Neutrophil (primary cell): ENCODE results near the gene SS18L1.

Experiments
- H3K27ac ChIP-seq: fragments of 200-600 bp; sonication (generic); 2 replicates; pipeline ENCODE4 v1.5.1; 2016; ENCODE audit warnings: mild to moderate bottlenecking, moderate library complexity
- H3K27me3 ChIP-seq: fragments of 200-600 bp; sonication (generic); 2 replicates; pipeline ENCODE4 v1.6.0; 2016; ENCODE audit warnings: mild to moderate bottlenecking
- H3K36me3 ChIP-seq: fragments of 200-600 bp; sonication (generic); 2 replicates; pipeline ENCODE4 v1.5.1; 2017
- H3K4me1 ChIP-seq, 2 experiments: fragments of 200-600 bp in 1 of 2; sonication (generic) in 1 of 2; 1 replicate in 1 of 2; 2 replicates in 1 of 2; pipeline versions ENCODE4 v1.5.1 to v1.6.1; 2013 to 2016; ENCODE audit warnings: low read depth in 1 of 2, low read length in 1 of 2, mild to moderate bottlenecking in 1 of 2, moderate library complexity in 1 of 2; ENCODE audit not compliant: control insufficient read depth in 1 of 2, insufficient read depth in 1 of 2
- H3K4me3 ChIP-seq, 2 experiments: fragments of 200-600 bp in 1 of 2; sonication (generic) in 1 of 2; 1 replicate in 1 of 2; 2 replicates in 1 of 2; pipeline ENCODE4 v1.5.1; 2013 to 2016; ENCODE audit warnings: low read depth in 1 of 2, low read length in 1 of 2, mild to moderate bottlenecking in 1 of 2, moderate library complexity in 1 of 2
- H3K9me3 ChIP-seq: fragments of 200-600 bp; sonication (generic); 2 replicates; pipeline ENCODE4 v1.5.1; 2016
- CTCF ChIP-seq: fragments of 200-600 bp; sonication (generic); IDR thresholded peaks from 2 replicates; pipeline ENCODE4 v1.5.1; 2016; ENCODE audit warnings: antibody characterized with exemption

The SS18L1 gene

GRCh38 chr20:62210496-62210855 lies 66.9 kb downstream of the SS18L1 start:
- Histone ChIP-seq H3K4me3 (no peak overlapping the region), H3K27me3 (peaks cover 52% of the 10 kb centered on the region), H3K9me3 (no peaks in the 10 kb centered on the region), H3K36me3 (peaks cover 21% of the 10 kb centered on the region), H3K4me1 (no peaks in the 10 kb centered on the region), H3K27ac (no peak overlapping the region)
- no peak for TF ChIP-seq CTCF

GRCh38 chr20:62211216-62211615 lies 67.6 kb downstream of the SS18L1 start:
- Histone ChIP-seq H3K27ac (no peak overlapping the region), H3K9me3 (no peaks in the 10 kb centered on the region), H3K4me1 (no peaks in the 10 kb centered on the region), H3K4me3 (no peak overlapping the region), H3K36me3 (peaks cover 14% of the 10 kb centered on the region), H3K27me3 (peaks cover 59% of the 10 kb centered on the region)
- no peak for TF ChIP-seq CTCF

- Histone ChIP-seq H3K27me3 (peaks cover 66% of the 10 kb centered on the region), H3K36me3 (peaks cover 10% of the 10 kb centered on the region), H3K4me3 (no peak overlapping the region)
Observed at GRCh38 chr20:62211769-62212288, 68.3 kb downstream of the SS18L1 start.

GRCh38 chr20:62212299-62212698 lies 68.7 kb downstream of the SS18L1 start:
- Histone ChIP-seq H3K36me3 (peaks cover 7% of the 10 kb centered on the region), H3K27me3 (peaks cover 70% of the 10 kb centered on the region), H3K4me1 (no peaks in the 10 kb centered on the region), H3K27ac (no peak overlapping the region), H3K4me3 (no peak overlapping the region), H3K9me3 (no peaks in the 10 kb centered on the region)
- no peak for TF ChIP-seq CTCF

More at GRCh38 chr20:62211769-62212288, 68.3 kb downstream of the SS18L1 start:
- Histone ChIP-seq H3K4me1 (no peaks in the 10 kb centered on the region), H3K9me3 (no peaks in the 10 kb centered on the region), H3K27ac (no peak overlapping the region)
- no peak for TF ChIP-seq CTCF

GRCh38 chr20:62214067-62214466 lies 70.5 kb downstream of the SS18L1 start:
- peaks cover 0 to 2% of the 10 kb centered on the region in 2 experiments for H3K4me1 ChIP-seq
- TF ChIP-seq CTCF, result no peak
- no peak overlapping the region for H3K4me3 ChIP-seq
- no peaks in the 10 kb centered on the region for H3K9me3 ChIP-seq
- no peak overlapping the region for H3K27ac ChIP-seq
- H3K27me3 ChIP-seq, result peaks cover 88% of the 10 kb centered on the region
- H3K36me3 ChIP-seq, result no peaks in the 10 kb centered on the region
